ENCODE data around the gene STK36.

Gene STK36

GRCh38 chr2:218744615-218745014, 72.7 kb downstream of the STK36 start:
- no peak overlapping the region for H3K27ac ChIP-seq (ENCODE audit: low read length)
- H3K79me2 ChIP-seq (ENCODE audit: low read length), result no peaks in the 10 kb centered on the region
- no peak overlapping the region for H3K9ac ChIP-seq (ENCODE audit: low read length)
- H3K4me3 ChIP-seq (ENCODE audit: low read length), result no peak overlapping the region
- TF ChIP-seq EZH2phosphoT487 (IDR thresholded peaks at IDR 0.05; ENCODE audit: low read depth) (no peak), CTCF (IDR thresholded peaks at IDR 0.05; ENCODE audit: low read depth, low read length) (no peak)
- no peaks in the 10 kb centered on the region for H3K27me3 ChIP-seq (ENCODE audit: low read depth, low read length)
- peaks cover 17% of the 10 kb centered on the region for H3K36me3 ChIP-seq (replicated peaks; ENCODE audit: low read depth, low read length)
- H2AFZ ChIP-seq (ENCODE audit: low read depth, low read length), result no peak overlapping the region
- no peak overlapping the region for H3K4me2 ChIP-seq (ENCODE audit: low read length)
- peaks cover 32% of the 10 kb centered on the region for H3K4me1 ChIP-seq (ENCODE audit: low read length)
- peaks cover 8% of the 10 kb centered on the region for H4K20me1 ChIP-seq (ENCODE audit: insufficient read depth, low read length)
- no peaks in the 10 kb centered on the region for H3K9me3 ChIP-seq (ENCODE audit: insufficient read depth, low read length)

GRCh38 chr2:218745160-218745558, 73.3 kb downstream of the STK36 start:
- no peak for TF ChIP-seq CTCF (IDR thresholded peaks at IDR 0.05; ENCODE audit: low read depth, low read length)
- TF ChIP-seq EZH2phosphoT487 (IDR thresholded peaks at IDR 0.05; ENCODE audit: low read depth), result no peak
- H3K4me1 ChIP-seq (ENCODE audit: low read length), result peaks cover 32% of the 10 kb centered on the region
- H3K36me3 ChIP-seq (replicated peaks; ENCODE audit: low read depth, low read length), result peaks cover 17% of the 10 kb centered on the region
- no peaks in the 10 kb centered on the region for H3K27me3 ChIP-seq (ENCODE audit: low read depth, low read length)
- no peak overlapping the region for H3K9ac ChIP-seq (ENCODE audit: low read length)
- H2AFZ ChIP-seq (ENCODE audit: low read depth, low read length), result no peak overlapping the region
- no peak overlapping the region for H3K27ac ChIP-seq (ENCODE audit: low read length)
- H4K20me1 ChIP-seq (ENCODE audit: insufficient read depth, low read length), result peaks cover 8% of the 10 kb centered on the region
- no peak overlapping the region for H3K4me2 ChIP-seq (ENCODE audit: low read length)
- H3K79me2 ChIP-seq (ENCODE audit: low read length), result no peaks in the 10 kb centered on the region
- H3K9me3 ChIP-seq (ENCODE audit: insufficient read depth, low read length), result no peaks in the 10 kb centered on the region
- H3K4me3 ChIP-seq (ENCODE audit: low read length), result no peak overlapping the region

GRCh38 chr2:218745559-218746469, 73.9 kb downstream of the STK36 start:
- H2AFZ ChIP-seq (ENCODE audit: low read depth, low read length), result no peak overlapping the region
- TF ChIP-seq EZH2phosphoT487 (IDR thresholded peaks at IDR 0.05; ENCODE audit: low read depth) (no peak), CTCF (IDR thresholded peaks at IDR 0.05; ENCODE audit: low read depth, low read length) (no peak)
- no peaks in the 10 kb centered on the region for H3K9me3 ChIP-seq (ENCODE audit: insufficient read depth, low read length)
- peaks cover 32% of the 10 kb centered on the region for H3K4me1 ChIP-seq (ENCODE audit: low read length)
- no peak overlapping the region for H3K4me3 ChIP-seq (ENCODE audit: low read length)
- no peaks in the 10 kb centered on the region for H3K27me3 ChIP-seq (ENCODE audit: low read depth, low read length)
- no peak overlapping the region for H3K27ac ChIP-seq (ENCODE audit: low read length)
- H3K36me3 ChIP-seq (replicated peaks; ENCODE audit: low read depth, low read length), result peaks cover 17% of the 10 kb centered on the region
- H3K79me2 ChIP-seq (ENCODE audit: low read length), result no peaks in the 10 kb centered on the region
- H3K4me2 ChIP-seq (ENCODE audit: low read length), result no peak overlapping the region
- H4K20me1 ChIP-seq (ENCODE audit: insufficient read depth, low read length), result peaks cover 8% of the 10 kb centered on the region
- H3K9ac ChIP-seq (ENCODE audit: low read length), result no peak overlapping the region

GRCh38 chr2:218746470-218746795, 74.5 kb downstream of the STK36 start:
- Histone ChIP-seq H3K4me1 (ENCODE audit: low read length) (peaks cover 32% of the 10 kb centered on the region), H3K4me2 (ENCODE audit: low read length) (no peak overlapping the region), H3K9ac (ENCODE audit: low read length) (no peak overlapping the region), H3K27ac (ENCODE audit: low read length) (no peak overlapping the region), H3K79me2 (ENCODE audit: low read length) (no peaks in the 10 kb centered on the region), H2AFZ (ENCODE audit: low read depth, low read length) (no peak overlapping the region), H3K4me3 (ENCODE audit: low read length) (no peak overlapping the region), H3K36me3 (replicated peaks; ENCODE audit: low read depth, low read length) (peaks cover 17% of the 10 kb centered on the region), H3K9me3 (ENCODE audit: insufficient read depth, low read length) (no peaks in the 10 kb centered on the region), H3K27me3 (ENCODE audit: low read depth, low read length) (no peaks in the 10 kb centered on the region), H4K20me1 (ENCODE audit: insufficient read depth, low read length) (peaks cover 8% of the 10 kb centered on the region)
- TF ChIP-seq CTCF (IDR thresholded peaks at IDR 0.05; ENCODE audit: low read depth, low read length) (no peak), EZH2phosphoT487 (IDR thresholded peaks at IDR 0.05; ENCODE audit: low read depth) (no peak)
